Erythroblast (primary cell): ENCODE measurements around the gene TXNDC11.

ENCODE experiments used
- GATA1 ChIP-seq: IDR thresholded peaks from 2 replicates; pipeline ENCODE4 v1.6.1; 2011; ENCODE audit warnings: low read depth, mild to moderate bottlenecking, control low read depth, low read length, moderate library complexity
- POLR2A ChIP-seq: IDR thresholded peaks from 2 replicates; pipeline ENCODE4 v1.6.1; 2011; ENCODE audit warnings: mild to moderate bottlenecking, low read length

- TF ChIP-seq POLR2A: no peak
- no peak for TF ChIP-seq GATA1
Observed at GRCh38 chr16:11721781-11722467, 20.7 kb downstream of the TXNDC11 start.
